Activated T-helper 9 cell treated with anti-CD3 and anti-CD28 coated beads, Interleukin-2, amount 50 U/mL, for 16 hours (primary cell): Measurements from ENCODE around the gene FAP.

ENCODE experiments used
- DNase-seq: peaks from one replicate; pipeline ENCODE4 v3.0.0-alpha.2; 2020; ENCODE audit warnings: low read depth

The FAP gene

DNA sequence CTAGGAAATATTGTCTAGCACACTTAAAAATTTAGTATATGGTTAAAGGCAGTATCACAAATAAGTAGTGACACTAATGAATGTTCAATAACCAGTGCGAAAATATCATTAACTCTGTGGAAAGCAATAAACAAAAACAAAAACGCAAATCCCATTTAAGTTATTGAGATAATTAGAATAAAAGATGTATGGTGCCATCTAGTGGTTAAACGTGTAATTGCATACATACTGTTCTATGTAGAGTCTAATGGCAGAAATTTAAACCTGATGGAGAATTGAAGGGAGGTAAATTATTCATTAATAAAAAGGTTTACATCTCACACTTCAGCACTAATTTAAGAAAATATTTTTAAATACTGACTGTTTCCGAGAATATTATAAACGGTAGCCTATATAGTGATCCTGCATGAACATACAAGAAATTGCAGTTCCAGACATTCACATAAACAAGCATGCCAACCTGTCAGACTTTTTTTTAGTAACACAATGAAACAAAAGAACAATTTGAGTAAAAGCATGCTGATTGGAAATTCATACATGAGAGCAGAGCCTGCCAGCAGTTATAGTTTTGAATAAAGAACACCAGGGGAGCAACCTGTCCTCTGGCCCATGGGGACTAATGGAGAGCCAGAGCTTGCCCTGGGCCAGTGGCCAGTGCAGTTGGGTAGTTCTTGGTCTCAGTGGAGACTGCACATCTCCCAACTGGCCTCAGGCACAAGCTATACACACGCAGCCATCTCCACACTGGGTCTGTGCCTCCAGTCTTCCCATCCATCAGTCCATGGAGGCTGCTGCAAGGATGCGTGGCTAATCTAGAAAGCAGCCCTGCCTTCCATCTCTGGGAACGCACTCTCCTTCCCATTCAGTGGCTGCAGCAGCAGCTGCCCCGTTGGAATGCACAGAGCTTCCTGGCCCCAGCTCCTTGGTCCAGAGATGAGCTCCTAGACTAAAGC, 119.2 kb downstream of the FAP start:
- no peak for DNase-seq
